Measurements from ENCODE around the gene RHPN2.
"Not testable (repeated sequence)": the region's sequence is repeated elsewhere in the genome, so short reads cannot be mapped to it uniquely, and the experiment has no call there.

GRCh38 chr19:33041828-33042160 is 22.9 kb downstream of the RHPN2 start:
- TF ChIP-seq EZH2 (IDR thresholded peaks at IDR 0.05; ENCODE audit: low read depth); CTCF (conservative IDR thresholded peaks at IDR 0.05): not testable (repeated sequence)
